SK-N-SH treated with all-trans-retinoic acid at 6 μM for 48 hours (cell line): ENCODE data around the gene APPL1.

ENCODE experiments used
- ATAC-seq: fragments of 200-7000 bp; cut with Tn5 transposase; 3 replicates; pipeline ENCODE4 v1.9.1; 2020; ENCODE audit warnings: mild to moderate bottlenecking, moderate library complexity
- ARNTL ChIP-seq: fragments of 450-650 bp; formaldehyde crosslinking; IDR thresholded peaks from 2 replicates; pipeline ENCODE4 v1.5.0; 2020; ENCODE audit warnings: low read depth, mild to moderate bottlenecking, moderate library complexity, borderline replicate concordance
- CSDC2 ChIP-seq: fragments of 250-450 bp; sonication (Bioruptor Pico); IDR thresholded peaks from 2 replicates; pipeline ENCODE4 v1.5.0; 2020; ENCODE audit warnings: mild to moderate bottlenecking, moderate library complexity
- ESRRG ChIP-seq: fragments of 250-450 bp; sonication (Bioruptor Pico); IDR thresholded peaks from 2 replicates; pipeline ENCODE4 v1.6.1; 2021; ENCODE audit warnings: mild to moderate bottlenecking
- GLIS3 ChIP-seq: fragments of 250-450 bp; sonication (Bioruptor Pico); IDR thresholded peaks from 2 replicates; pipeline ENCODE4 v1.5.0; 2020; ENCODE audit warnings: mild to moderate bottlenecking, moderate library complexity
- OSR1 ChIP-seq: fragments of 250-450 bp; sonication (Bioruptor Pico); IDR thresholded peaks from 2 replicates; pipeline ENCODE4 v1.8.0; 2022; ENCODE audit warnings: moderate library complexity, mild to moderate bottlenecking, inconsistent platforms
- PATZ1 ChIP-seq: fragments of 250-450 bp; sonication (Bioruptor Pico); IDR thresholded peaks from 2 replicates; pipeline ENCODE4 v1.8.0; 2020; ENCODE audit warnings: mild to moderate bottlenecking, moderate library complexity, borderline replicate concordance
- POU6F1 ChIP-seq: fragments of 250-450 bp; sonication (Bioruptor Pico); IDR thresholded peaks from 2 replicates; pipeline ENCODE4 v1.8.0; 2021; ENCODE audit warnings: low read depth, mild to moderate bottlenecking, moderate library complexity, borderline replicate concordance
- PPARA ChIP-seq: fragments of 250-450 bp; sonication (Bioruptor Pico); IDR thresholded peaks from 2 replicates; pipeline ENCODE4 v1.5.0; 2020; ENCODE audit warnings: mild to moderate bottlenecking, borderline replicate concordance
- SNAI2 ChIP-seq: fragments of 250-450 bp; sonication (Bioruptor Pico); IDR thresholded peaks from 2 replicates; pipeline ENCODE4 v1.5.0; 2020; ENCODE audit warnings: mild to moderate bottlenecking, moderate library complexity
- TCF4 ChIP-seq: fragments of 250-450 bp; sonication (Bioruptor Pico); IDR thresholded peaks from 2 replicates; pipeline ENCODE4 v1.8.0; 2021; ENCODE audit warnings: mild to moderate bottlenecking, moderate library complexity, borderline replicate concordance
- TSHZ2 ChIP-seq: fragments of 250-450 bp; sonication (Bioruptor Pico); IDR thresholded peaks from 2 replicates; pipeline ENCODE4 v1.5.0; 2020; ENCODE audit warnings: mild to moderate bottlenecking, moderate library complexity
- ZFP3 ChIP-seq: fragments of 250-450 bp; sonication (Bioruptor Pico); IDR thresholded peaks from 2 replicates; pipeline ENCODE4 v1.5.0; 2020; ENCODE audit warnings: mild to moderate bottlenecking, moderate library complexity
- ZFP30 ChIP-seq: fragments of 450-650 bp; formaldehyde crosslinking; IDR thresholded peaks from 2 replicates; pipeline ENCODE4 v1.5.0; 2022; ENCODE audit warnings: mild to moderate bottlenecking, moderate library complexity
- ZNF565 ChIP-seq: fragments of 450-650 bp; formaldehyde crosslinking; conservative IDR thresholded peaks from 2 replicates; pipeline ENCODE4 v1.5.0; 2020; ENCODE audit warnings: low read depth, mild to moderate bottlenecking, moderate library complexity
- ZNF70 ChIP-seq: fragments of 450-650 bp; formaldehyde crosslinking; IDR thresholded peaks from 2 replicates; pipeline ENCODE4 v1.5.0; 2020; ENCODE audit warnings: mild to moderate bottlenecking, moderate library complexity
- ZNF8 ChIP-seq: fragments of 450-650 bp; formaldehyde crosslinking; IDR thresholded peaks from 2 replicates; pipeline ENCODE4 v1.5.0; 2020; ENCODE audit warnings: mild to moderate bottlenecking, moderate library complexity
- TF ChIP-seq, protein P1 (sequence below): fragments of 250-450 bp; sonication (Bioruptor Pico); IDR thresholded peaks from 2 replicates; pipeline ENCODE4 v1.5.1; 2021; ENCODE audit warnings: mild to moderate bottlenecking, moderate library complexity

The APPL1 gene

GRCh38 chr3:57288403-57288802, 60.9 kb downstream of the APPL1 start:
- ATAC-seq: no peak
- TF ChIP-seq ZFP30 (CRISPR knock-in tag) (no peak), TCF4 (CRISPR knock-in tag) (no peak), ZFP3 (no peak), OSR1 (CRISPR knock-in tag) (no peak), ARNTL (CRISPR knock-in tag) (no peak), ZNF70 (CRISPR knock-in tag) (no peak), TSHZ2 (no peak)
- TF ChIP-seq, all 23 proteins: peak for 0

GRCh38 chr3:57292159-57292896, 64.8 kb downstream of the APPL1 start, which contains the start of gene ASB14:
ASB14 (minus strand) TSS chr3:57292685; CDS start chr3:57292033, 652 bp downstream.
- ATAC-seq: peak; percentile 41
- TF ChIP-seq ZNF8 (CRISPR knock-in tag) (no peak), PATZ1 (CRISPR knock-in tag) (no peak)

GRCh38 chr3:57292897-57293526, 65.5 kb downstream of the APPL1 start:
- ATAC-seq: no peak

GRCh38 chr3:57298041-57298440, 70.5 kb downstream of the APPL1 start:
- no peak for TF ChIP-seq ZNF565
- no peak for TF ChIP-seq TSHZ2
- TF ChIP-seq ZNF70 (CRISPR knock-in tag): no peak
- TF ChIP-seq ZFP30 (CRISPR knock-in tag): no peak
- TF ChIP-seq SNAI2: no peak
- no peak for TF ChIP-seq PPARA (CRISPR knock-in tag)
- TF ChIP-seq ZFP3: no peak
- no peak for TF ChIP-seq TCF4 (CRISPR knock-in tag)
- no peak for TF ChIP-seq CSDC2 (CRISPR knock-in tag)
- TF ChIP-seq PATZ1 (CRISPR knock-in tag): no peak
- no peak for TF ChIP-seq POU6F1 (CRISPR knock-in tag)
- peak; percentile 63 for ATAC-seq

More at GRCh38 chr3:57292897-57293526, 65.5 kb downstream of the APPL1 start:
- TF ChIP-seq GLIS3 (no peak), ESRRG (CRISPR knock-in tag) (no peak), SNAI2 (no peak), OSR1 (CRISPR knock-in tag) (no peak)
- TF ChIP-seq, protein P1, sequence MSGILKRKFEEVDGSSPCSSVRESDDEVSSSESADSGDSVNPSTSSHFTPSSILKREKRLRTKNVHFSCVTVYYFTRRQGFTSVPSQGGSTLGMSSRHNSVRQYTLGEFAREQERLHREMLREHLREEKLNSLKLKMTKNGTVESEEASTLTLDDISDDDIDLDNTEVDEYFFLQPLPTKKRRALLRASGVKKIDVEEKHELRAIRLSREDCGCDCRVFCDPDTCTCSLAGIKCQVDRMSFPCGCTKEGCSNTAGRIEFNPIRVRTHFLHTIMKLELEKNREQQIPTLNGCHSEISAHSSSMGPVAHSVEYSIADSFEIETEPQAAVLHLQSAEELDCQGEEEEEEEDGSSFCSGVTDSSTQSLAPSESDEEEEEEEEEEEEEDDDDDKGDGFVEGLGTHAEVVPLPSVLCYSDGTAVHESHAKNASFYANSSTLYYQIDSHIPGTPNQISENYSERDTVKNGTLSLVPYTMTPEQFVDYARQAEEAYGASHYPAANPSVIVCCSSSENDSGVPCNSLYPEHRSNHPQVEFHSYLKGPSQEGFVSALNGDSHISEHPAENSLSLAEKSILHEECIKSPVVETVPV (CRISPR knock-in tag): no peak

GRCh38 chr3:57303520-57303919, 76.0 kb downstream of the APPL1 start:
- peak; percentile 63 for ATAC-seq
